Lower leg skin (tissue), 4 donors: ENCODE data around the gene KRT84. TPM values are rescaled to one million over a fixed set of nuclear protein-coding genes. Genes with fewer than 3 reads are reported as not detected.

ENCODE experiments used
- DNase-seq, 2 donors: peaks; one replicate each; pipeline ENCODE4 v3.0.0-alpha.2; 2019; ENCODE audit warnings: low spot score in 2 of 2
- H3K4me3 ChIP-seq: fragments of 200-600 bp; sonication (generic); 2 replicates; pipeline ENCODE4 v1.5.1; 2017; ENCODE audit warnings: mild to moderate bottlenecking, low read depth; ENCODE audit not compliant: poor library complexity, severe bottlenecking
- CTCF ChIP-seq, 3 donors: fragments of 450-650 bp; IDR thresholded peaks; one replicate each; pipeline ENCODE4 v1.5.1; 2016; ENCODE audit warnings: antibody characterized with exemption in 3 of 3, mild to moderate bottlenecking in 3 of 3, moderate library complexity in 2 of 3
- POLR2A ChIP-seq, 2 donors: fragments of 450-650 bp; IDR thresholded peaks; one replicate each; pipeline ENCODE4 v1.6.1; 2016 to 2017; ENCODE audit warnings: antibody characterized with exemption in 2 of 2, mild to moderate bottlenecking in 1 of 2, moderate library complexity in 1 of 2
- WGBS, 2 donors: methylation state at CpG; one replicate each; pipeline ENCODE4 v1.1.5; 2018; 5-methylcytosine and 5-hydroxymethylcytosine counted together
- intact Hi-C: fragments of 100-400 bp; cut with DNase I; formaldehyde crosslinking; loops from one replicate; pipeline ENCODE4 v1.15.0; 2023; ENCODE audit warnings: low total_unique reads
- total RNA-seq, 4 donors: library from RNA; depleted of rRNA; stranded (reverse); fragments of >200 nt; gene quantifications; one replicate each; pipeline ENCODE4 v1.1.0, GENCODE V29; 2016

Gene KRT84
- total RNA-seq, 4 donors from 2014 or later: 0.46 to 0.75 TPM; not detected in 2

GRCh38 chr12:52391618-52392002 lies 6.2 kb upstream of the KRT84 start:
- no peak for DNase-seq
- H3K4me3 ChIP-seq: no peak overlapping the region
- TF ChIP-seq POLR2A (IDR thresholded peaks at IDR 0.05): no peak
- no peak for TF ChIP-seq CTCF (IDR thresholded peaks at IDR 0.05)
- intact Hi-C loops: no loop called here
- 33 to 37% methylated on average over 4 of the region's 4 CpGs for WGBS, 2 donors

GRCh38 chr12:52390739-52391617 lies 5.5 kb upstream of the KRT84 start:
- no peak overlapping the region for H3K4me3 ChIP-seq
- no peak for TF ChIP-seq POLR2A (IDR thresholded peaks at IDR 0.05)
- no peak for TF ChIP-seq CTCF (IDR thresholded peaks at IDR 0.05)
- 60 to 68% methylated on average over 10 to 11 of the region's 11 CpGs for WGBS, 2 donors
- intact Hi-C loops: no loop called here
- DNase-seq: no peak

- no peak overlapping the region for H3K4me3 ChIP-seq
- 29 to 33% methylated on average over 9 of the region's 9 CpGs for WGBS, 2 donors
- no peak for DNase-seq
- intact Hi-C loops: no loop called here
- TF ChIP-seq CTCF (IDR thresholded peaks at IDR 0.05) (no peak), POLR2A (IDR thresholded peaks at IDR 0.05) (no peak)
Measured at GRCh38 chr12:52389313-52390207, 4.1 kb upstream of the KRT84 start.

- H3K4me3 ChIP-seq: no peak overlapping the region
- WGBS, 2 donors: 58 to 69% methylated on average over 2 of the region's 2 CpGs
- TF ChIP-seq CTCF (IDR thresholded peaks at IDR 0.05): no peak
- TF ChIP-seq POLR2A (IDR thresholded peaks at IDR 0.05): no peak
- no peak for DNase-seq
- intact Hi-C loops: no loop called here
Measured at GRCh38 chr12:52387859-52388258, 2.4 kb upstream of the KRT84 start.

GRCh38 chr12:52383331-52383730 lies 2.1 kb downstream of the KRT84 start:
- 82 to 98% methylated on average over 3 of the region's 3 CpGs for WGBS, 2 donors
- no peak for TF ChIP-seq CTCF (IDR thresholded peaks at IDR 0.05)
- no peak for TF ChIP-seq POLR2A (IDR thresholded peaks at IDR 0.05)
- H3K4me3 ChIP-seq: no peak overlapping the region
- intact Hi-C loops: no loop called here
- DNase-seq: no peak
